RPMI8226 (cell line): ENCODE data around the gene RNF166.

Source experiments
- DNase-seq: peaks from one replicate; pipeline ENCODE4 v3.0.0-alpha.2; 2015

The RNF166 gene

GRCh38 chr16:88649924-88650748, 56.1 kb downstream of the RNF166 start:
- DNase-seq: peak; percentile 48

DNA sequence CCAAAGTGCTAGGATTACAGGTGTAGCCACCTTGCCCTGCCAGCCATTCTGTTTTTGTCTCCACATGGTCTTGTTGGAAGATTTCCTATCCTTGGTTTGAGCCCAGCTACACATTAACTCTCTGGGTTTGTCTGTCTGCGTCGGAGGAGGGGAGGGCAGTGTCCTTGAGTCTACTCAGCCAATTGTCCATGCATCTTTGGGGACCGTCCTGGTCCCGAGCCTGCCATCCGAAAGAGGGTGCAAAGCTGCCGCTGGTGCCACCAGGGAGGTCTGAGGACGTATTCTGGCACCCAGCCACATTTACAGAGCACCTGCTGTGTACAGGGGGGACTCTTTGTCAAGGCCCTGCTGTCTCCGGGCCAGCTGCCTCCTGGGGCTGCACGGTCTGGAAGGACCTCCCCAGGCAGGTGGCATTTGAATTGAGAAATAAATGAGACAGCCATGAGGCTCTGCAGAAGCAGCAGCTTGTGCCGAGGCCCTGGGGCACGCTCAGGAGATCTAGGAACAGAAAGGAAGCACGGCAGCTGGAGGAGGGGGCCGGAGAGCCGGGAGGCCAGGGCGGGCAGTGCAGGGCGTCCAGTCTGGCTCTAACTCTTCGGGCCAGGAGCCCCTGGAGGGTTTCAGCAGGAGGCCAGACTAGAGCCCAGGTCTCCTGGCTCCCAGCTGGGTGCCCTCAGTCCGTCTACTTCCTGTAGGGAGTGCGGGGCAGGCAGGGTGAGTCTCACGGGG, 56.8 kb downstream of the RNF166 start:
- peak; percentile 86 for DNase-seq

GRCh38 chr16:88647178-88648070, 58.8 kb downstream of the RNF166 start:
- no peak for DNase-seq
